Measurements from ENCODE around the gene AGPAT1. TPM values are rescaled to one million over a fixed set of nuclear protein-coding genes. Genes with fewer than 3 reads are reported as not detected.

Gene AGPAT1
- total and polyA plus RNA-seq, 5 donors from 2014 or later = 11.8 to 23.9 (median 14.6) TPM

- H3K4me3 ChIP-seq (ENCODE audit: low read depth, low read length) = no peak overlapping the region
- peaks cover 34% of the 10 kb centered on the region for H3K4me1 ChIP-seq (ENCODE audit: control insufficient read depth, insufficient read depth, low read length, poor library complexity, severe bottlenecking)
- ATAC-seq (ENCODE audit: low read depth in 2 of 2) (no peak), DNase-seq (no peak)
- no peaks in the 10 kb centered on the region for H3K27me3 ChIP-seq (ENCODE audit: control insufficient read depth, insufficient read depth, low read length)
- H3K27me3 Mint-ChIP-seq = no peaks in the 10 kb centered on the region
- H3K4me1 Mint-ChIP-seq = peaks cover 7 to 71% (median 40%) of the 10 kb centered on the region in 4 donors
- no peaks in the 10 kb centered on the region for H3K9me3 ChIP-seq (ENCODE audit: control insufficient read depth in 2 of 2, low read length in 2 of 2)
- H3K27ac Mint-ChIP-seq = no peak overlapping the region
- H3K36me3 ChIP-seq (ENCODE audit: control insufficient read depth, insufficient read depth, low read length) = peaks cover 34% of the 10 kb centered on the region
- no peak overlapping the region for H3K4me3 Mint-ChIP-seq
- H3K36me3 Mint-ChIP-seq = peaks cover 34% of the 10 kb centered on the region
- no peaks in the 10 kb centered on the region for H3K9me3 Mint-ChIP-seq
- no peak overlapping the region for H3K27ac ChIP-seq (ENCODE audit: insufficient read depth, low read length, poor library complexity, severe bottlenecking)
Observed at GRCh38 chr6:32181915-32182529, 6.1 kb upstream of the AGPAT1 start.

GRCh38 chr6:32181148-32181702 is 5.3 kb upstream of the AGPAT1 start:
- DNase-seq (no peak), ATAC-seq (ENCODE audit: low read depth in 2 of 2) (no peak)
- Histone ChIP-seq H3K27ac (ENCODE audit: insufficient read depth, low read length, poor library complexity, severe bottlenecking) (no peak overlapping the region), H3K27me3 (ENCODE audit: control insufficient read depth, insufficient read depth, low read length) (no peaks in the 10 kb centered on the region), H3K36me3 (ENCODE audit: control insufficient read depth, insufficient read depth, low read length) (peaks cover 27% of the 10 kb centered on the region), H3K4me1 (ENCODE audit: control insufficient read depth, insufficient read depth, low read length, poor library complexity, severe bottlenecking) (peaks cover 34% of the 10 kb centered on the region), H3K9me3 (ENCODE audit: control insufficient read depth in 2 of 2, low read length in 2 of 2) (no peaks in the 10 kb centered on the region), H3K4me3 (ENCODE audit: low read depth, low read length) (no peak overlapping the region)
- no peaks in the 10 kb centered on the region for H3K27me3 Mint-ChIP-seq
- peaks cover 6 to 71% (median 40%) of the 10 kb centered on the region in 4 donors for H3K4me1 Mint-ChIP-seq
- peak overlapping the region in 1 of 4 donors; percentile 69 for H3K4me3 Mint-ChIP-seq
- H3K36me3 Mint-ChIP-seq = peaks cover 26% of the 10 kb centered on the region
- peak overlapping the region in 1 of 3 donors; percentile 79 for H3K27ac Mint-ChIP-seq
- no peaks in the 10 kb centered on the region for H3K9me3 Mint-ChIP-seq

GRCh38 chr6:32179766-32180405 is 4.0 kb upstream of the AGPAT1 start:
- peak overlapping the region; percentile 97 for H3K27ac ChIP-seq (ENCODE audit: insufficient read depth, low read length, poor library complexity, severe bottlenecking)
- ATAC-seq (ENCODE audit: low read depth in 2 of 2) (no peak), DNase-seq (no peak)
- peaks cover 27% of the 10 kb centered on the region for H3K36me3 ChIP-seq (ENCODE audit: control insufficient read depth, insufficient read depth, low read length)
- H3K4me1 ChIP-seq (ENCODE audit: control insufficient read depth, insufficient read depth, low read length, poor library complexity, severe bottlenecking) = peaks cover 43% of the 10 kb centered on the region
- Mint-ChIP-seq H3K4me1 (peaks cover 6 to 72% (median 33%) of the 10 kb centered on the region in 4 donors), H3K27ac (peak overlapping the region; percentile 15 to 73 (median 64)), H3K4me3 (peak overlapping the region; percentile 69 to 98 (median 90)), H3K9me3 (no peaks in the 10 kb centered on the region), H3K36me3 (peaks cover 19% of the 10 kb centered on the region), H3K27me3 (no peaks in the 10 kb centered on the region)
- no peaks in the 10 kb centered on the region for H3K9me3 ChIP-seq (ENCODE audit: control insufficient read depth in 2 of 2, low read length in 2 of 2)
- H3K27me3 ChIP-seq (ENCODE audit: control insufficient read depth, insufficient read depth, low read length) = no peaks in the 10 kb centered on the region
- H3K4me3 ChIP-seq (ENCODE audit: low read depth, low read length) = no peak overlapping the region

GRCh38 chr6:32178547-32179440 is 2.9 kb upstream of the AGPAT1 start:
- Histone ChIP-seq H3K36me3 (ENCODE audit: control insufficient read depth, insufficient read depth, low read length) (peaks cover 25% of the 10 kb centered on the region), H3K4me1 (ENCODE audit: control insufficient read depth, insufficient read depth, low read length, poor library complexity, severe bottlenecking) (peaks cover 52% of the 10 kb centered on the region), H3K4me3 (ENCODE audit: low read depth, low read length) (peak overlapping the region; percentile 94), H3K9me3 (ENCODE audit: control insufficient read depth in 2 of 2, low read length in 2 of 2) (no peaks in the 10 kb centered on the region), H3K27ac (ENCODE audit: insufficient read depth, low read length, poor library complexity, severe bottlenecking) (peak overlapping the region; percentile 97), H3K27me3 (ENCODE audit: control insufficient read depth, insufficient read depth, low read length) (no peaks in the 10 kb centered on the region)
- no peak for ATAC-seq (ENCODE audit: low read depth in 2 of 2)
- Mint-ChIP-seq H3K27me3 (no peaks in the 10 kb centered on the region), H3K9me3 (no peaks in the 10 kb centered on the region), H3K36me3 (peaks cover 19% of the 10 kb centered on the region), H3K4me1 (peaks cover 6 to 76% (median 36%) of the 10 kb centered on the region in 4 donors), H3K4me3 (peak overlapping the region; percentile 86 to 98 (median 98)), H3K27ac (peak overlapping the region; percentile 95 to 98 (median 97))
- DNase-seq = no peak

- Mint-ChIP-seq H3K27ac (peak within 1 kb of the TSS; percentile 95 to 98 (median 97)), H3K4me3 (peak within 1 kb of the TSS; percentile 86 to 98 (median 98)), H3K36me3 (peaks cover 19% of the 10 kb centered on the region), H3K9me3 (no peaks in the 10 kb centered on the region), H3K27me3 (no peaks in the 10 kb centered on the region), H3K4me1 (peaks cover 6 to 84% (median 42%) of the 10 kb centered on the region in 4 donors)
- peak within 1 kb of the TSS; percentile 94 for H3K4me3 ChIP-seq (ENCODE audit: low read depth, low read length)
- peaks cover 48% of the 10 kb centered on the region for H3K4me1 ChIP-seq (ENCODE audit: control insufficient read depth, insufficient read depth, low read length, poor library complexity, severe bottlenecking)
- ATAC-seq (ENCODE audit: low read depth in 2 of 2) = peak; percentile 84 to 87
- H3K27me3 ChIP-seq (ENCODE audit: control insufficient read depth, insufficient read depth, low read length) = no peaks in the 10 kb centered on the region
- H3K9me3 ChIP-seq (ENCODE audit: control insufficient read depth in 2 of 2, low read length in 2 of 2) = no peaks in the 10 kb centered on the region
- H3K27ac ChIP-seq (ENCODE audit: insufficient read depth, low read length, poor library complexity, severe bottlenecking) = peak within 1 kb of the TSS; percentile 97
- H3K36me3 ChIP-seq (ENCODE audit: control insufficient read depth, insufficient read depth, low read length) = peaks cover 17% of the 10 kb centered on the region
- peak; percentile 96 to 100 (median 98) for DNase-seq
Observed at GRCh38 chr6:32177788-32178546, 2.1 kb upstream of the AGPAT1 start, which contains the start of gene RNF5. TSS of gene RNF5 (plus strand) at chr6:32178405. CDS start at chr6:32178512, 107 bp downstream.

- no peaks in the 10 kb centered on the region for H3K9me3 ChIP-seq (ENCODE audit: control insufficient read depth in 2 of 2, low read length in 2 of 2)
- Mint-ChIP-seq H3K9me3 (no peaks in the 10 kb centered on the region), H3K36me3 (peaks cover 19% of the 10 kb centered on the region), H3K4me1 (peaks cover 6 to 86% (median 46%) of the 10 kb centered on the region in 4 donors), H3K27ac (peak overlapping the region; percentile 95 to 98 (median 97)), H3K4me3 (peak overlapping the region; percentile 86 to 98 (median 98)), H3K27me3 (no peaks in the 10 kb centered on the region)
- DNase-seq = peak in 1 of 3 donors; percentile 75
- peaks cover 14% of the 10 kb centered on the region for H3K36me3 ChIP-seq (ENCODE audit: control insufficient read depth, insufficient read depth, low read length)
- peak overlapping the region; percentile 90 for H3K4me3 ChIP-seq (ENCODE audit: low read depth, low read length)
- H3K27ac ChIP-seq (ENCODE audit: insufficient read depth, low read length, poor library complexity, severe bottlenecking) = peak overlapping the region; percentile 97
- H3K27me3 ChIP-seq (ENCODE audit: control insufficient read depth, insufficient read depth, low read length) = no peaks in the 10 kb centered on the region
- peaks cover 47% of the 10 kb centered on the region for H3K4me1 ChIP-seq (ENCODE audit: control insufficient read depth, insufficient read depth, low read length, poor library complexity, severe bottlenecking)
- no peak for ATAC-seq (ENCODE audit: low read depth in 2 of 2)
Observed at GRCh38 chr6:32177183-32177787, 1.4 kb upstream of the AGPAT1 start.
